Prostate gland (tissue), 2 donors: ENCODE measurements around the gene LYPD6B. TPM values are rescaled to one million over a fixed set of nuclear protein-coding genes. Genes with fewer than 3 reads are reported as not detected.

Experiments used
- DNase-seq: peaks from one replicate; pipeline ENCODE4 v3.0.0-alpha.2; 2019; ENCODE audit warnings: low spot score
- H3K27ac ChIP-seq, 2 donors: fragments of 200-600 bp; sonication (generic); 2 replicates each; pipeline ENCODE4 v1.5.1; 2017 to 2019
- H3K27me3 ChIP-seq: fragments of 200-600 bp; sonication (generic); replicated peaks from 2 replicates; pipeline ENCODE4 v1.5.1; 2019; ENCODE audit not compliant: insufficient read depth
- H3K36me3 ChIP-seq, 2 donors: fragments of 200-600 bp; sonication (generic); 1 replicate in 1 of 2; 2 replicates in 1 of 2; pipeline versions ENCODE4 v1.5.1 to v1.8.1; 2017 to 2019
- H3K4me1 ChIP-seq: fragments of 200-600 bp; sonication (generic); replicated peaks from 2 replicates; pipeline ENCODE4 v1.5.1; 2019
- H3K4me3 ChIP-seq, 2 donors: fragments of 200-600 bp; sonication (generic); 2 replicates each; pipeline ENCODE4 v1.5.1; 2017 to 2019
- H3K9me3 ChIP-seq: fragments of 200-600 bp; sonication (generic); 2 replicates; pipeline ENCODE4 v1.5.1; 2017
- CTCF ChIP-seq, 4 experiments: fragments of 200-600 bp in 2 of 4; fragments of 450-650 bp in 2 of 4; sonication (generic) in 2 of 4; IDR thresholded peaks; 1 replicate in 3 of 4; 2 replicates in 1 of 4; pipeline ENCODE4 v1.5.1; 2016 to 2019; ENCODE audit warnings: antibody characterized with exemption in 4 of 4, mild to moderate bottlenecking in 2 of 4, moderate library complexity in 2 of 4
- POLR2A ChIP-seq: fragments of 450-650 bp; IDR thresholded peaks from one replicate; pipeline ENCODE4 v1.6.1; 2016; ENCODE audit warnings: antibody characterized with exemption, mild to moderate bottlenecking
- POLR2AphosphoS5 ChIP-seq: sonication (generic); formaldehyde crosslinking; IDR thresholded peaks from one replicate; pipeline ENCODE4 v1.6.1; 2017; ENCODE audit warnings: antibody characterized with exemption
- WGBS: methylation state at CpG from one replicate; pipeline ENCODE4 v1.1.5; 2018; 5-methylcytosine and 5-hydroxymethylcytosine counted together
- intact Hi-C: fragments of 100-400 bp; cut with DNase I; formaldehyde crosslinking; loops from one replicate; pipeline ENCODE4 v1.14.2; 2022
- total RNA-seq, 2 donors: library from RNA; depleted of rRNA; stranded (reverse); fragments of >200 nt; gene quantifications; one replicate each; pipeline ENCODE4 v1.1.0, GENCODE V29; 2016

LYPD6B gene
- total RNA-seq, 2 donors from 2014 or later, result 16.8 to 17.8 TPM

- H3K27me3 ChIP-seq, result no peaks in the 10 kb centered on the region
- DNase-seq, result peak; percentile 43
- H3K4me3 ChIP-seq, result no peak overlapping the region
- intact Hi-C loops, result no loop called here
- no peaks in the 10 kb centered on the region for H3K36me3 ChIP-seq
- TF ChIP-seq CTCF (IDR thresholded peaks at IDR 0.05) (no peak), POLR2AphosphoS5 (peak; percentile 38)
- no peaks in the 10 kb centered on the region for H3K9me3 ChIP-seq
- peaks cover 15% of the 10 kb centered on the region for H3K4me1 ChIP-seq
- peak overlapping the region in 1 of 2 donors; percentile 13 for H3K27ac ChIP-seq
- 37% methylated on average over 7 of the region's 7 CpGs for WGBS
Observed at GRCh38 chr2:148999451-148999921, 39.0 kb upstream of the LYPD6B start.

- 71% methylated on average over 6 of the region's 6 CpGs for WGBS
- DNase-seq, result no peak
- TF ChIP-seq CTCF (IDR thresholded peaks at IDR 0.05) (no peak), POLR2A (no peak), POLR2AphosphoS5 (no peak)
Observed at GRCh38 chr2:149000158-149000938, 38.2 kb upstream of the LYPD6B start.

GRCh38 chr2:149001496-149001895, 37.0 kb upstream of the LYPD6B start:
- TF ChIP-seq CTCF (IDR thresholded peaks at IDR 0.05), result no peak
- TF ChIP-seq POLR2AphosphoS5, result no peak
- no peak for TF ChIP-seq POLR2A
- no peak overlapping the region for H3K4me3 ChIP-seq
- no peaks in the 10 kb centered on the region for H3K27me3 ChIP-seq
- intact Hi-C loops, result no loop called here
- no peaks in the 10 kb centered on the region for H3K36me3 ChIP-seq
- H3K27ac ChIP-seq, result no peak overlapping the region
- 83% methylated on average over 7 of the region's 7 CpGs for WGBS
- peaks cover 15% of the 10 kb centered on the region for H3K4me1 ChIP-seq
- DNase-seq, result no peak
- H3K9me3 ChIP-seq, result no peaks in the 10 kb centered on the region

More at GRCh38 chr2:149000158-149000938, 38.2 kb upstream of the LYPD6B start:
- Histone ChIP-seq H3K27ac (no peak overlapping the region), H3K4me1 (peaks cover 15% of the 10 kb centered on the region), H3K27me3 (no peaks in the 10 kb centered on the region), H3K36me3 (no peaks in the 10 kb centered on the region), H3K9me3 (no peaks in the 10 kb centered on the region), H3K4me3 (no peak overlapping the region)
- intact Hi-C loops, result no loop called here

- no peaks in the 10 kb centered on the region for H3K9me3 ChIP-seq
- WGBS, result 84% methylated on average over 14 of the region's 14 CpGs
- TF ChIP-seq POLR2A, result no peak
- no peak for TF ChIP-seq POLR2AphosphoS5
- no peak for TF ChIP-seq CTCF (IDR thresholded peaks at IDR 0.05)
- intact Hi-C loops, result no loop called here
- DNase-seq, result no peak
- H3K4me3 ChIP-seq, result no peak overlapping the region
- no peaks in the 10 kb centered on the region for H3K27me3 ChIP-seq
- no peaks in the 10 kb centered on the region for H3K36me3 ChIP-seq
- peaks cover 15% of the 10 kb centered on the region for H3K4me1 ChIP-seq
- H3K27ac ChIP-seq, result peak overlapping the region; percentile 16 to 44
Observed at GRCh38 chr2:149002378-149002890, 36.1 kb upstream of the LYPD6B start.
